ENCODE data around the gene SPTBN5.

The SPTBN5 gene

DNA sequence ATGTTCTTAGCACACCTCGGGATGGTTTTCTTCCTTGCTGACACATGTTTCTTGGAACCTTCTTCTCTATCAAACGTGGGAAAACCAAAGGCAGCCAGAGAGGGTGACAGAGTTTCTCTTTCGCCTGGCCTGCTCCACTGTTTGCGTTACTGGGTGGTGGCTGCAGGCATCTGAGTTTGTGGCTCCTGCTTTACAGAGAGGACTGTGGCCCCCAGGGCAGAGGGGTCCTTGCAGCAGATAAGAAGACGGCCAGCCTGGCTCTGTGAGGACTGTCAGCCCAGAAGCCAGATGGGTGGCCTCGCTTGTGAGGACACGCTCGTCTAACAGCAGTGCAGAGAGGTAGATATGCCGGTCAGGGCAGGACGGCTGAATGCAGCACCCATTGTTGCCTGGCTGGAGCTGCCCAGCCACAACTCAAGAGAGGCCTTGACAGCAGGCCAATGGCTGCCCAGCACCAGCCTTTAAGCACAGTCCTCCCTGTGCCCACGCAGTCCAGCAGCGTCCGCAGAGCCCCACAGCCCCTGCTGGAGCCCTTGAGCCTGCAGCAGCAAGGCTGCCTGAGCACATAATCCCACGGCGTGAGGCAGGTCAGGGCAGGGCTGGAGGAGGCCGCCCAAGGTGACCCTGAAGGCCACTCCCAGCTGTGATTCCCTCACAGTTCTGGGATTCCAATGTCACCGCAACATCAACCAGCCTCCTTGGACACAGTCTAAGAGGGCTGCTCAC is 15.0 kb upstream of the SPTBN5 start:
- Histone ChIP-seq H3K27me3 (ENCODE audit: insufficient read depth, low read length, poor library complexity, severe bottlenecking) (no peaks in the 10 kb centered on the region), H3K9me3 (ENCODE audit: insufficient read depth, low read depth, low read length) (no peaks in the 10 kb centered on the region), H3K9me2 (replicated peaks; ENCODE audit: low read depth, low read length) (no peaks in the 10 kb centered on the region), H3K36me3 (ENCODE audit: insufficient read depth, low read length) (peaks cover 12% of the 10 kb centered on the region; the same call in 1 of the 2 replicates), H3K4me3 (ENCODE audit: low read length, poor library complexity, severe bottlenecking) (no peak overlapping the region), H2AFZ (ENCODE audit: low read length) (no peak overlapping the region), H3K9ac (ENCODE audit: low read depth, low read length, poor library complexity, severe bottlenecking) (no peak overlapping the region), H3K4me2 (ENCODE audit: low read depth, low read length, poor library complexity, severe bottlenecking) (no peak overlapping the region), H4K20me1 (ENCODE audit: insufficient read depth, low read length, poor library complexity, severe bottlenecking) (no peaks in the 10 kb centered on the region), H3K4me1 (ENCODE audit: insufficient read depth, low read length, poor library complexity, severe bottlenecking) (peaks cover under 1% of the 10 kb centered on the region), H3F3A (ENCODE audit: low read depth) (no peaks in the 10 kb centered on the region), H3K79me2 (ENCODE audit: insufficient read depth, low read length) (no peaks in the 10 kb centered on the region)
- no peak for TF ChIP-seq EZH2phosphoT487 (IDR thresholded peaks at IDR 0.05; ENCODE audit: borderline replicate concordance)
- TF ChIP-seq, protein P1, sequence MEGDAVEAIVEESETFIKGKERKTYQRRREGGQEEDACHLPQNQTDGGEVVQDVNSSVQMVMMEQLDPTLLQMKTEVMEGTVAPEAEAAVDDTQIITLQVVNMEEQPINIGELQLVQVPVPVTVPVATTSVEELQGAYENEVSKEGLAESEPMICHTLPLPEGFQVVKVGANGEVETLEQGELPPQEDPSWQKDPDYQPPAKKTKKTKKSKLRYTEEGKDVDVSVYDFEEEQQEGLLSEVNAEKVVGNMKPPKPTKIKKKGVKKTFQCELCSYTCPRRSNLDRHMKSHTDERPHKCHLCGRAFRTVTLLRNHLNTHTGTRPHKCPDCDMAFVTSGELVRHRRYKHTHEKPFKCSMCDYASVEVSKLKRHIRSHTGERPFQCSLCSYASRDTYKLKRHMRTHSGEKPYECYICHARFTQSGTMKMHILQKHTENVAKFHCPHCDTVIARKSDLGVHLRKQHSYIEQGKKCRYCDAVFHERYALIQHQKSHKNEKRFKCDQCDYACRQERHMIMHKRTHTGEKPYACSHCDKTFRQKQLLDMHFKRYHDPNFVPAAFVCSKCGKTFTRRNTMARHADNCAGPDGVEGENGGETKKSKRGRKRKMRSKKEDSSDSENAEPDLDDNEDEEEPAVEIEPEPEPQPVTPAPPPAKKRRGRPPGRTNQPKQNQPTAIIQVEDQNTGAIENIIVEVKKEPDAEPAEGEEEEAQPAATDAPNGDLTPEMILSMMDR (conservative IDR thresholded peaks at IDR 0.05; ENCODE audit: low read length), result no peak

DNA sequence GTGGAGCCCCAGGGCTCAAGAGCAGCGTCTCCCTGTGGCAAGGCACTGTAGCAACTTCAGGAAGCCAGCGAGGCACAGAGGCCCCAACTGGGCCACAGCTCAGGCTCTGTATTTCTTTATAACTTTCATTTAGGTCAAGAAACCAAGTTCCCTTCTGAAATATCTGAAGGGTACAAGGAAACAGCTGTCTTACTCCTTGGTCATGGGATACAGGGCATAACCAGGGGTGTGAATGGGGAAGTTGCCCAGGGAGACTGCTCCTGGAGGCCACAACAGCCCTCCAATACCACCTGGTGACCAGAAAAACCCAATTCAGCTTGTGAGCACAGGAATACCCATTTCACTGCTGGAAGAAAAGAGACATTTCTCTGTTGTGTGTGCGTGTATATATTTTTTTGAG is 13.3 kb upstream of the SPTBN5 start:
- H3K79me2 ChIP-seq (ENCODE audit: insufficient read depth, low read length), result no peaks in the 10 kb centered on the region
- H3K9me2 ChIP-seq (replicated peaks; ENCODE audit: low read depth, low read length), result no peaks in the 10 kb centered on the region
- H3K36me3 ChIP-seq (ENCODE audit: insufficient read depth, low read length), result peaks cover 12% of the 10 kb centered on the region; the same call in 1 of the 2 replicates
- no peak overlapping the region for H3K4me3 ChIP-seq (ENCODE audit: low read length, poor library complexity, severe bottlenecking)
- H2AFZ ChIP-seq (ENCODE audit: low read length), result no peak overlapping the region
- H3K4me1 ChIP-seq (ENCODE audit: insufficient read depth, low read length, poor library complexity, severe bottlenecking), result no peaks in the 10 kb centered on the region
- H3K9me3 ChIP-seq (ENCODE audit: insufficient read depth, low read depth, low read length), result no peaks in the 10 kb centered on the region
- no peaks in the 10 kb centered on the region for H3K27me3 ChIP-seq (ENCODE audit: insufficient read depth, low read length, poor library complexity, severe bottlenecking)
- H3F3A ChIP-seq (ENCODE audit: low read depth), result no peaks in the 10 kb centered on the region
- no peak overlapping the region for H3K9ac ChIP-seq (ENCODE audit: low read depth, low read length, poor library complexity, severe bottlenecking)
- TF ChIP-seq, protein P1 (conservative IDR thresholded peaks at IDR 0.05; ENCODE audit: low read length), result no peak
- no peak for TF ChIP-seq EZH2phosphoT487 (IDR thresholded peaks at IDR 0.05; ENCODE audit: borderline replicate concordance)
- no peak overlapping the region for H3K4me2 ChIP-seq (ENCODE audit: low read depth, low read length, poor library complexity, severe bottlenecking)
- H4K20me1 ChIP-seq (ENCODE audit: insufficient read depth, low read length, poor library complexity, severe bottlenecking), result no peaks in the 10 kb centered on the region

DNA sequence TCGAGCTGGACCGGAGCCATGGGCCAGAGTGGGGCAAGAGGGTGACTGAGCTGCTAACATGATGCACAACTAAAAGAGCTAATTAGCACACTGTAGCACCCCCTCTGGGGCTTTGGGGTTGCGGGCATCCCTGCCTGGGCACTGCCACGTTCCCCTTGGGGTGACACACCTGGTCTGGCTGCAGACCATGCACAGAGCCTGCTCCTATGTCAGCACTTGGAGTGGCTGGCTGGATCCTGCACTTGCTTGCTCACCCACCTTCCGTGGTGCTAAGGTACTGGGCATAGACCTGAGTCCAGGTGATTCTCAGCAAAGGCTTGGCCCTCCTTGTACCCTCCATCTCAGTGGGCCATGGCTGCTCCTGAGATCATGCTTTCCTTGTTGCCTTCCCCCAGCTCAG is 12.8 kb upstream of the SPTBN5 start:
- H3F3A ChIP-seq (ENCODE audit: low read depth), result no peaks in the 10 kb centered on the region
- no peak overlapping the region for H3K4me3 ChIP-seq (ENCODE audit: low read length, poor library complexity, severe bottlenecking)
- H2AFZ ChIP-seq (ENCODE audit: low read length), result no peak overlapping the region
- H3K36me3 ChIP-seq (ENCODE audit: insufficient read depth, low read length), result peaks cover 12% of the 10 kb centered on the region; the same call in 1 of the 2 replicates
- H3K9me2 ChIP-seq (replicated peaks; ENCODE audit: low read depth, low read length), result no peaks in the 10 kb centered on the region
- no peaks in the 10 kb centered on the region for H3K27me3 ChIP-seq (ENCODE audit: insufficient read depth, low read length, poor library complexity, severe bottlenecking)
- H3K9ac ChIP-seq (ENCODE audit: low read depth, low read length, poor library complexity, severe bottlenecking), result no peak overlapping the region
- peaks cover 1% of the 10 kb centered on the region for H3K4me1 ChIP-seq (ENCODE audit: insufficient read depth, low read length, poor library complexity, severe bottlenecking)
- no peak overlapping the region for H3K4me2 ChIP-seq (ENCODE audit: low read depth, low read length, poor library complexity, severe bottlenecking)
- H4K20me1 ChIP-seq (ENCODE audit: insufficient read depth, low read length, poor library complexity, severe bottlenecking), result no peaks in the 10 kb centered on the region
- TF ChIP-seq EZH2phosphoT487 (IDR thresholded peaks at IDR 0.05; ENCODE audit: borderline replicate concordance), result no peak
- TF ChIP-seq, protein P1 (conservative IDR thresholded peaks at IDR 0.05; ENCODE audit: low read length), result no peak
- H3K9me3 ChIP-seq (ENCODE audit: insufficient read depth, low read depth, low read length), result no peaks in the 10 kb centered on the region
- no peaks in the 10 kb centered on the region for H3K79me2 ChIP-seq (ENCODE audit: insufficient read depth, low read length)

All from Loucy (cell line).